Endodermal cell (in vitro differentiated cells): ENCODE results near the gene GALNT6. TPM values are rescaled to one million over a fixed set of nuclear protein-coding genes. Genes with fewer than 3 reads are reported as not detected.
A peak's percentile ranks its signal among the peaks of the same experiment; 100 is the strongest.
"Not testable (repeated sequence)": the region's sequence is repeated elsewhere in the genome, so short reads cannot be mapped to it uniquely, and the experiment has no call there.

Experiments
- DNase-seq: peaks from one replicate; pipeline ENCODE4 v3.0.0-alpha.2; 2017
- H3K27ac ChIP-seq: 2 replicates; pipeline ENCODE4 v1.5.1; 2013; ENCODE audit warnings: mild to moderate bottlenecking, low read depth, low read length, moderate library complexity
- H3K27me3 ChIP-seq: 2 replicates; pipeline ENCODE4 v1.6.1; 2013; ENCODE audit warnings: mild to moderate bottlenecking, low read length, moderate library complexity; ENCODE audit not compliant: insufficient read depth, control insufficient read depth, poor library complexity, severe bottlenecking
- H3K36me3 ChIP-seq: 2 replicates; pipeline ENCODE4 v1.7.0; 2013; ENCODE audit warnings: mild to moderate bottlenecking, low read length, moderate library complexity; ENCODE audit not compliant: control insufficient read depth, insufficient read depth
- H3K4me1 ChIP-seq: one replicate; pipeline ENCODE4 v1.7.0; 2013; ENCODE audit warnings: low read length; ENCODE audit not compliant: control insufficient read depth, insufficient read depth
- H3K4me3 ChIP-seq: 2 replicates; pipeline ENCODE4 v1.5.1; 2013; ENCODE audit warnings: mild to moderate bottlenecking, low read length, moderate library complexity
- H3K9ac ChIP-seq: 2 replicates; pipeline ENCODE4 v1.6.1; 2013; ENCODE audit warnings: mild to moderate bottlenecking, low read length, moderate library complexity; ENCODE audit not compliant: poor library complexity, severe bottlenecking; ENCODE audit errors: extremely low read depth
- H3K9me3 ChIP-seq: 2 replicates; pipeline ENCODE4 v1.6.1; 2013; ENCODE audit warnings: mild to moderate bottlenecking, low read length, moderate library complexity; ENCODE audit not compliant: control insufficient read depth
- H3K27ac Mint-ChIP-seq: 2 replicates; pipeline ENCODE4 v1.8.0; 2020; ENCODE audit warnings: mixed read lengths
- H3K27me3 Mint-ChIP-seq: 2 replicates; pipeline ENCODE4 v1.8.0; 2021; ENCODE audit warnings: mild to moderate bottlenecking, mixed read lengths; ENCODE audit not compliant: insufficient read depth
- H3K36me3 Mint-ChIP-seq: 2 replicates; pipeline ENCODE4 v1.8.0; 2020; ENCODE audit warnings: low read depth, mixed read lengths
- H3K4me1 Mint-ChIP-seq: 2 replicates; pipeline ENCODE4 v1.8.0; 2020; ENCODE audit warnings: mixed read lengths
- H3K4me3 Mint-ChIP-seq: 2 replicates; pipeline ENCODE4 v1.8.0; 2020; ENCODE audit warnings: mild to moderate bottlenecking, moderate library complexity, mixed read lengths
- H3K9me3 Mint-ChIP-seq: 2 replicates; pipeline ENCODE4 v1.8.0; 2020; ENCODE audit warnings: mild to moderate bottlenecking, mixed read lengths
- CTCF ChIP-seq: fragments of 200-600 bp; sonication (generic); conservative IDR thresholded peaks from 2 replicates; pipeline ENCODE4 v1.5.0; 2021; ENCODE audit warnings: antibody characterized with exemption, mild to moderate bottlenecking
- WGBS, 2 experiments: methylation state at CpG; one replicate each; pipeline versions ENCODE4 v1.1.5 to v1.1.7; 2013; ENCODE audit warnings: missing lambda C conversion rate in 2 of 2, mixed read lengths in 1 of 2; ENCODE audit not compliant: insufficient coverage in 1 of 2, insufficient read length in 1 of 2; 5-methylcytosine and 5-hydroxymethylcytosine counted together
- total RNA-seq, 2 donors: library from RNA; stranded (reverse); fragmentation: NEBNext Ultra II Directional in 1 of 2; extraction: Animal tissue kit (Norgen Biotek cat#: 25700) in 1 of 2; gene quantifications; 2 replicates in 1 of 2; 3 replicates in 1 of 2; pipeline ENCODE4 v1.2.1, GENCODE V29; 2021

Gene GALNT6
- total RNA-seq, 2 donors from 2014 or later, result 13.9 to 19.1 TPM

GRCh38 chr12:51339750-51340149 is 51.5 kb downstream of the GALNT6 start:
- H3K9ac ChIP-seq, result no peak overlapping the region
- peaks cover 19% of the 10 kb centered on the region for H3K4me1 Mint-ChIP-seq
- DNase-seq, result no peak
- no peak overlapping the region for H3K27ac ChIP-seq
- no peaks in the 10 kb centered on the region for H3K9me3 ChIP-seq
- WGBS, 2 experiments, result 71 to 84% methylated on average over 3 to 6 of the region's 6 CpGs
- H3K27me3 Mint-ChIP-seq, result no peaks in the 10 kb centered on the region
- H3K27me3 ChIP-seq, result no peaks in the 10 kb centered on the region
- no peak overlapping the region for H3K4me3 ChIP-seq
- no peak for TF ChIP-seq CTCF
- no peaks in the 10 kb centered on the region for H3K36me3 ChIP-seq
- H3K27ac Mint-ChIP-seq, result no peak overlapping the region
- no peaks in the 10 kb centered on the region for H3K9me3 Mint-ChIP-seq
- no peak overlapping the region for H3K4me3 Mint-ChIP-seq
- no peaks in the 10 kb centered on the region for H3K36me3 Mint-ChIP-seq
- no peaks in the 10 kb centered on the region for H3K4me1 ChIP-seq

DNA sequence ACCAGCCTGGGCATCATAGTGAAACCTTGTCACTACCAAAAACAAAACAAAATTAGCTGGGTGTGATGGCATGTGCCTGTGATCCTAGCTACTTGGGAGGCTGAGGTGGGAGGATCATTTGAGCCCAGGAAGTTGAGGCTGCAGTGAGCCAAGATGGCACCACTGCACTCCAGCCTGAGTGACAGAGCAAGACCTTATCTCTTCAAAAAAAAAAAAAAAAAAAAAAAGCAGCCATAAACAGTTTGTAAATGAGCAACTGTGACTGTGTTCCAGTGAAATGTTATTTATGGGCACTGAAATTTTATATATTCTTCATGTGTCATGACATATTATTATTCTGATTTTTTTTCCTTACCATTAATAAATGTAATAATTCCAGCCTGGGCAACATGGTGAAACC is 53.9 kb downstream of the GALNT6 start:
- H3K27ac Mint-ChIP-seq, H3K9me3 ChIP-seq, H3K36me3 Mint-ChIP-seq, H3K4me3 Mint-ChIP-seq, H3K27me3 ChIP-seq, H3K4me1 ChIP-seq, H3K36me3 ChIP-seq, H3K9me3 Mint-ChIP-seq, H3K9ac ChIP-seq, H3K27me3 Mint-ChIP-seq, H3K4me3 ChIP-seq, DNase-seq, H3K27ac ChIP-seq: not testable (repeated sequence)
- H3K4me1 Mint-ChIP-seq, result peaks cover 15% of the 10 kb centered on the region

DNA sequence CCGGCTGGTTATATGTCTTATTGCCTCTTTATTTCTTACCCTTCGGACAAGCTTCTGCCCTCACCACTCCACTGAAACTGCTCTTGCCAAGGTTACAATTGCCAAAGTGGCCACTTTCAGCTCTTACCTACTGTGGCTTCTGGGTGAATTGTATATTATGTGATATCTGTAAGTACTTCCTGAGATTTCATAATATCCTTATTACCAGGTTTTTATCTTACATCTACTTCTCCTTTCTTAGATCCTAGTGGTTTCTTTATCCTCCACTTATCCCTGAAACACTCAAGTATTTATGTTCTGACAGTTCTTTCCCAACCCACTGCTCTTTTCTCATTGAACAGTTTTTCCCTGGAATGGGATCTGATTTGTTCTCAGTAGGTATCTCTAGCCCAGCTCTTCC is 55.3 kb downstream of the GALNT6 start:
- H3K27me3 ChIP-seq, result no peaks in the 10 kb centered on the region
- Mint-ChIP-seq H3K9me3 (no peaks in the 10 kb centered on the region), H3K4me3 (no peak overlapping the region), H3K27ac (peak overlapping the region; percentile 8), H3K4me1 (peaks cover 10% of the 10 kb centered on the region), H3K36me3 (no peaks in the 10 kb centered on the region), H3K27me3 (no peaks in the 10 kb centered on the region)
- H3K9me3 ChIP-seq, result no peaks in the 10 kb centered on the region
- no peak overlapping the region for H3K4me3 ChIP-seq
- no peak for DNase-seq
- H3K36me3 ChIP-seq, result no peaks in the 10 kb centered on the region
- H3K4me1 ChIP-seq, result no peaks in the 10 kb centered on the region
- H3K27ac ChIP-seq, result no peak overlapping the region
- no peak for TF ChIP-seq CTCF
- H3K9ac ChIP-seq, result no peak overlapping the region
- 92 to 100% methylated on average over 2 of the region's 2 CpGs for WGBS, 2 experiments

DNA sequence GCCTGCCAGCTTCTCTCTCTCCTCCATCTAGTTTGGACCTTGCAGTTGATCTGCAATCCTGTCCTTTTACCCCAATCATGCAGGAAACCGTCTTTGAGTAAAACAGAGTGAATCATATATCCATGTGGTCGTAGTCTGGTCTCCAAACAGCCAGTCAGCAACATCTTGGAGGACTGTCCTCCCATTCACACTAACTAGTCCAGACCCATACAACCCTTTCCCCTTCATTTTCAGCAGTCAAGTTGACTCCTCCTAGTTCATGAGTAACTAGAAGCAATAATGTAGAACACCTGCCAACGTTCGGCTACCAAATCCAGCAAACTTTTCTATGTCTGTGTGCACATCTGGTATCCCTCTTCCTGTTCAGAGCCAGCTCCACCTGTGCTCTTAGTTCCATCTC is 56.4 kb downstream of the GALNT6 start:
- Histone ChIP-seq H3K9ac (no peak overlapping the region), H3K27me3 (no peaks in the 10 kb centered on the region), H3K27ac (no peak overlapping the region), H3K9me3 (no peaks in the 10 kb centered on the region), H3K36me3 (no peaks in the 10 kb centered on the region), H3K4me1 (no peaks in the 10 kb centered on the region), H3K4me3 (no peak overlapping the region)
- TF ChIP-seq CTCF, result no peak
- Mint-ChIP-seq H3K4me3 (no peak overlapping the region), H3K36me3 (no peaks in the 10 kb centered on the region), H3K9me3 (no peaks in the 10 kb centered on the region), H3K27me3 (no peaks in the 10 kb centered on the region), H3K4me1 (peaks cover 10% of the 10 kb centered on the region), H3K27ac (no peak overlapping the region)
- no peak for DNase-seq
- WGBS, 2 experiments, result 88 to 96% methylated on average over 3 to 4 of the region's 4 CpGs
